HepG2 (cell line): ENCODE data around the gene APOBEC3B. TPM values are rescaled to one million over a fixed set of nuclear protein-coding genes. Genes with fewer than 3 reads are reported as not detected.

Source experiments
- ATM ChIP-seq: fragments of 450-650 bp; IDR thresholded peaks from 2 replicates; pipeline ENCODE4 v1.7.1; 2017; ENCODE audit warnings: mild to moderate bottlenecking, borderline replicate concordance
- SNRNP70 ChIP-seq: fragments of 200-400 bp; formaldehyde crosslinking; IDR thresholded peaks from 2 replicates; pipeline ENCODE4 v1.6.1; 2017; ENCODE audit warnings: mild to moderate bottlenecking, low read depth, low read length, moderate library complexity
- ZNF225 ChIP-seq: sonication (generic); formaldehyde crosslinking; IDR thresholded peaks from 2 replicates; pipeline ENCODE4 v1.4.0; 2020; ENCODE audit warnings: mild to moderate bottlenecking, missing genetic modification reagents
- ZNF687 ChIP-seq: sonication (generic); formaldehyde crosslinking; IDR thresholded peaks from 2 replicates; pipeline ENCODE4 v1.5.1; 2020; ENCODE audit warnings: mild to moderate bottlenecking, missing genetic modification reagents, moderate library complexity
- ZNF770 ChIP-seq: sonication (generic); formaldehyde crosslinking; IDR thresholded peaks from 2 replicates; pipeline ENCODE4 v1.5.0; 2020; ENCODE audit warnings: mild to moderate bottlenecking, missing genetic modification reagents
- polyA plus RNA-seq, 8 experiments: library from polyadenylated mRNA; depleted of rRNA in 3 of 8; stranded (reverse) in 7 of 8; unstranded in 1 of 8; fragments of >200 nt; fragmentation: Illumina TruSeq in 4 of 8; extraction: Trizol in 4 of 8; gene quantifications; 2 replicates each; pipeline versions ENCODE4 v1.2.1 to v1.2.3, GENCODE V29; 2011 to 2016; ENCODE audit warnings: low read depth in 4 of 8, missing spikeins in 1 of 8, mixed read lengths in 1 of 8; ENCODE audit not compliant: insufficient read depth in 1 of 8
- total RNA-seq, 5 experiments: library from RNA; depleted of rRNA; stranded (reverse); fragments of >200 nt; fragmentation: Illumina TruSeq; extraction: Trizol; gene quantifications; 2 replicates each; pipeline ENCODE4 v1.2.3, GENCODE V29; 2016; ENCODE audit warnings: low read depth in 1 of 5
- TF ChIP-seq, protein P1 (sequence below): fragments of 450-650 bp; IDR thresholded peaks from 2 replicates; pipeline ENCODE4 v1.6.1; 2016

The APOBEC3B gene
- total and polyA plus RNA-seq, 2 of the 13 experiments (the other 11 are each of a cell fraction or from before 2014, with no cell fraction given): 6.7 to 8.8 TPM

GRCh38 chr22:38936562-38936961 is 45.6 kb upstream of the APOBEC3B start (continued):
- TF ChIP-seq ZNF687 (CRISPR knock-in tag) (0 out of 2 replicates have a peak, but pooled peaks have one; percentile 21), ZNF225 (CRISPR knock-in tag) (0 out of 2 replicates have a peak, but pooled peaks have one; percentile 39), ZNF770 (no peak), ATM (no peak), SNRNP70 (no peak)
- TF ChIP-seq, protein P1, sequence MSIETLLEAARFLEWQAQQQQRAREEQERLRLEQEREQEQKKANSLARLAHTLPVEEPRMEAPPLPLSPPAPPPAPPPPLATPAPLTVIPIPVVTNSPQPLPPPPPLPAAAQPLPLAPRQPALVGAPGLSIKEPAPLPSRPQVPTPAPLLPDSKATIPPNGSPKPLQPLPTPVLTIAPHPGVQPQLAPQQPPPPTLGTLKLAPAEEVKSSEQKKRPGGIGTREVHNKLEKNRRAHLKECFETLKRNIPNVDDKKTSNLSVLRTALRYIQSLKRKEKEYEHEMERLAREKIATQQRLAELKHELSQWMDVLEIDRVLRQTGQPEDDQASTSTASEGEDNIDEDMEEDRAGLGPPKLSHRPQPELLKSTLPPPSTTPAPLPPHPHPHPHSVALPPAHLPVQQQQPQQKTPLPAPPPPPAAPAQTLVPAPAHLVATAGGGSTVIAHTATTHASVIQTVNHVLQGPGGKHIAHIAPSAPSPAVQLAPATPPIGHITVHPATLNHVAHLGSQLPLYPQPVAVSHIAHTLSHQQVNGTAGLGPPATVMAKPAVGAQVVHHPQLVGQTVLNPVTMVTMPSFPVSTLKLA: peak; percentile 75
